Hippocampal formation (tissue), 2 donors: ENCODE data around the gene CLEC1A.
A peak's percentile ranks its signal among the peaks of the same experiment; 100 is the strongest.

Source experiments
- DNase-seq, 2 donors: peaks; one replicate each; lab custom pipeline; 2025; lab: John Stamatoyannopoulos, UW

CLEC1A gene

GRCh38 chr12:10098791-10099190, at the start of gene CLEC1A:
CLEC1A (minus strand) TSS chr12:10098985; CDS start chr12:10098922, 63 bp downstream.
- DNase-seq = no peak

GRCh38 chr12:10147714-10148403, 49.1 kb upstream of the CLEC1A start:
- no peak for DNase-seq

GRCh38 chr12:10142976-10143589, 44.3 kb upstream of the CLEC1A start:
- DNase-seq = no peak

- DNase-seq = peak in 1 of 2 donors; percentile 61
Measured at GRCh38 chr12:10140001-10140400, 41.2 kb upstream of the CLEC1A start.

- no peak for DNase-seq
Measured at GRCh38 chr12:10136637-10137205, 37.9 kb upstream of the CLEC1A start.

- no peak for DNase-seq
Measured at GRCh38 chr12:10135126-10135525, 36.3 kb upstream of the CLEC1A start.

GRCh38 chr12:10132850-10133370, 34.1 kb upstream of the CLEC1A start:
- no peak for DNase-seq

GRCh38 chr12:10131111-10131690, 32.4 kb upstream of the CLEC1A start:
- no peak for DNase-seq

GRCh38 chr12:10130042-10130441, 31.3 kb upstream of the CLEC1A start, which contains the start of gene CLEC7A:
CLEC7A (minus strand) TSS chr12:10130199; CDS start chr12:10130082, 117 bp downstream.
- peak in 1 of 2 donors; percentile 7 for DNase-seq

- DNase-seq = peak in 1 of 2 donors; percentile 8
Measured at GRCh38 chr12:10128687-10129086, 29.9 kb upstream of the CLEC1A start.

- DNase-seq = no peak
Measured at GRCh38 chr12:10126413-10126812, 27.6 kb upstream of the CLEC1A start.

- DNase-seq = no peak
Measured at GRCh38 chr12:10122689-10123088, 23.9 kb upstream of the CLEC1A start.

GRCh38 chr12:10121278-10121677, 22.5 kb upstream of the CLEC1A start:
- DNase-seq = peak in 1 of 2 donors; percentile 29

GRCh38 chr12:10119066-10119465, 20.3 kb upstream of the CLEC1A start:
- DNase-seq = no peak

- no peak for DNase-seq
Measured at GRCh38 chr12:10115890-10116289, 17.1 kb upstream of the CLEC1A start.

- DNase-seq = no peak
Measured at GRCh38 chr12:10115311-10115710, 16.5 kb upstream of the CLEC1A start.

GRCh38 chr12:10113920-10114319, 15.1 kb upstream of the CLEC1A start:
- DNase-seq = no peak

GRCh38 chr12:10113075-10113474, 14.3 kb upstream of the CLEC1A start:
- no peak for DNase-seq

GRCh38 chr12:10111451-10111850, 12.7 kb upstream of the CLEC1A start:
- DNase-seq = no peak

GRCh38 chr12:10110256-10110844, 11.6 kb upstream of the CLEC1A start:
- no peak for DNase-seq

- no peak for DNase-seq
Measured at GRCh38 chr12:10102322-10102721, 3.5 kb upstream of the CLEC1A start.

- no peak for DNase-seq
Measured at GRCh38 chr12:10101648-10102220, 2.9 kb upstream of the CLEC1A start.
